CD4-positive, alpha-beta T cell treated with Interleukin-4 for 4 hours (primary cell): ENCODE data around the gene SLC25A23.
A peak's percentile ranks its signal among the peaks of the same experiment; 100 is the strongest.

Experiments used
- DNase-seq: peaks from one replicate; pipeline ENCODE4 v3.0.0-alpha.2; 2020

SLC25A23 gene

DNA sequence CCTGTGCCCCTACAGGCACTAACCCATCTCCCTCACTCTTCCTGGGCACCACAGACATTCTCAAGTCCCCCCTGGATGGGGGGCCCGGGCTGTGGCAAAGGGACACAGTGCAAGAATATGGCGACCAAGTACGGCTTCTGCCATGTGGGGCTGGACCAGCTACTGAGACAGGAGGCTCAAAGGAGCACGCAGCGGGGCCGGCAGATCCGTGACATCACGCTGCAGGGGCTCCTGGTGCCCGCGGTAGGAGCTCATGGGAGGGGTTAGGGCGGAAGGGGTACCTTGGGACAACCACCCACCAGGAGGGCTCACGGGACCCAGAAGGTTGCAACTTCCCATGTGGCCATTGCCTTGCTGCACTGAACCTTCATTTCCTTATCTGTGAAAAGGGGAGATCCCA is 63.3 kb downstream of the SLC25A23 start:
- DNase-seq, result no peak

DNA sequence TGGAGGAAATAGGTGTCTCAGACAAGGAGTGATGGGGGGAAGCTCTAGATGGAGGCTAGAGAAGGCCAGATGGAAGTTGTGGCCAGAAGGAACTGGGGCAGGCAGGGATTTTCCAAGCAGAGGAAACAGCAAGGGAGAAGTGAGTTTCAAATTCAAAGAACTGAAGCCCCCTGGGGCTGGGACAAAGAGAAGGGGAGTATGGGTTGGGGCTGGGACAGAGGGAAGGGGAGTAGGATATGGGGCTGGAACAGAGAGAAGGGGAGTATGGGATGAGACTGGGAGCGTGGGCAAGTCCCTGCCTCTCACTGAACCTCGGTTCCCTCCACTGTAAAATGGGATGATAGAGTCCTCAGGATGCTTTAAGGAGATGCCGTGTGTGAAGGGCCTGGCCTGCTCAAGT is 64.8 kb downstream of the SLC25A23 start:
- DNase-seq, result no peak

DNA sequence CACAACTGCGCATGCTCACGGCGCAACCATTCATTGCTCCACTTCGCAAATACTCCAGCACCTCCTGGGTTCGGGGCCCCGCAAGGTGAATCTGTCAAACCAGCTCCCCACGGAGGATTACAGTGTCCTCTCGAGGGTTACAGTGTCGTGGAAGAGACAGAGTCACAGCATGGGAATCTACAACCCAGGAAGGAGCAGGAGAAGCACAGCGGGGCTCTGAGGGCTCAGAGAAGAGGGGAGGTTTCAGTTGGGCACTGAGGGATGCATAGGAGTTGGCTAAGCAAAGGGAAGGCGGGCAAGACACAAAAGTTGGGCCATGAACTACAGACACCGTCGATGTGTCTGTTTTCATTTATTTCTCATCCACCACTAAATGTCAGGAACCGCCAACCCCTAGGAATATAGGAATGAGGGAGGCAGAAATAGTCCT is 65.6 kb downstream of the SLC25A23 start:
- DNase-seq, result peak; percentile 73

DNA sequence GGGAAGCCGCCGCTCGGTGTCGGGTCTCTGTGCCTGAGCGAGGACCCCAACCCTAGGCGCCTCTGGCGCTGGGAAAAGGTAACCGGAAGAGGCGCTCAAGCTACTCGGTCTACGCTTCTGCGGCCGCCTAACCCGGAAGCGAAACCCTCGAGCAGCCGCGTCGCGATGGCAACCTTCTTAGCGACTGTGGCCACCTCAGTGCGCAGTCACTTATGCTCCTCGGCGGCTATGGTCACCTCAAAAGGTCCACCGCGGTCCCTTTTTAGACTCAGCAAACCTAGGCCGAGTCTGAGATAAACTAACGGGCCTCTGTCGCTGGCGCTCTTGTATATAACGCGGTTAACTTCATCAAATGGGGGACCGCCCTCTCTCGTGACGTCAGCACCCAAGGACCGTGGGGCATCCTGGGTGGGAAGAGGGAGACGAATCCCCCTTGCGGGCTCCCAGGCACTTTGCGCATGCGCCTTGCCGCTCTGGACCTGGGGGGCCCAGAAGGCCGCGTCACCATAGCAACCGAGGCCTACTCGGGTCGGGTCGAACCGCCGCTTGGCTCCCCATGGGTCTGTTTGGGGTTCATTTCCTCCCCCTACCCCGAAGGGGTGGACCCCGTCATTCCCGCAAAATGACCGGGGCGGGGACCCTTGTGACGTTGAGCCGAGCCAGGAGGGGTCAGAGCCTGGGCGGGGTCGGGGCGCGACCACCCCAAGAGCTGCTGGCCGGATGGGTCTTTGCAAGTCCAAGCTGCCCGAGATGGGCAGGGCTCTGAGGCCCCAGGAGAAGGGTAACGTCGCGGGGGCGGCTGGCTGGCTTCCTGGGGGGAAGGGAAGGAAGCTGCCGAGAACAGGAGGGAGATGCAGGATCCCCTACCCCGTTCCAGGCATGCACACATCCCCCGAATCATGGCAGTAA is 66.3 kb downstream of the SLC25A23 start, which contains the start of gene GTF2F1:
GTF2F1 (minus strand) TSS at position 91 of the 909 bp plus-strand sequence. CDS start 169 bp downstream, outside the sequence.
- peak; percentile 94 for DNase-seq

DNA sequence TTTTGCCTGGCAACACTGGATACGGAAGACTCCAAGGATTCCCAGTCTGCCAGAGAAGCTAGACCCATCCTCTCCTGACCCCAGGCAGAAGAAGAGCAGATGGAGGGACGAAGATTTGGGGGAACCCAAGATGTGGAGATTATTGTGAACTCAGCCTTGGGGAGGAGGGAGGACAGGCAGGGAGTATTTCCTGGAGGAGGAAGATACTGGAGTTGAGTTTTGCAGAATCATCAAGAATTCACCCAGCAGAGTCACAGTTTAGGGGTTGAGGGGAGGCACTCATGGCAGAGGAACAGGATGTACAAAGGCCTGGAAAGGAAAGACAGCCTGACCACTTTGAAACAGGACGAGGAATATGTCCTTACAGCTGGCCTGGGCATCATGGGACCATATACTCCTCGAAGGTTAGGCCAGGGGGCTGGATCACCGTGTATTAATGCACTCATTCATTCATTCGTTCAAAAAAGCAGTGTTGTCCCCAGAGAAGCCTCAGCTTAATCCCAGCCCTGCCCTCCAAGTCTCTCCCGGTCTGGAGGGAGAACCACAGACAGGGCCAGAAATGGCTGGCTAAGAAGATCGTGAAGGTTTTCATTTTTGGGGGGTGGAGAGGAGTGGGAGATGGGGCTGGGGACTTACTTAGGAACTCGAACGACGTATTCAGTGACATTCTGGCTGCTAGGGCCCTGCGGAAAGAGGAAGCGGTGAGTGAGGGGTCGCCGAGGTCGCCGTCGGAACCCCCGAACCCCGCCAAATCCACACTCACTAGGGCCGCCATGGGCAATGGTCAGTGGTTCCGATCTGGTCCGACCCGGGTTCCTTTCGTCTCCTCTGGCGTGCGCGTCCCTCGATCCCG is 67.1 kb downstream of the SLC25A23 start:
- no peak for DNase-seq
